ENCODE measurements around the gene RGL3.
A peak's percentile ranks its signal among the peaks of the same experiment; 100 is the strongest.

Gene RGL3

GRCh38 chr19:11375143-11375948 is 43.8 kb downstream of the RGL3 start:
- TF ChIP-seq POLR2A (IDR thresholded peaks at IDR 0.05; ENCODE audit: low read depth, low read length): peak; percentile 28; the same call in 1 of the 2 replicates
- peak; percentile 34; the same call in 1 of the 2 replicates for TF ChIP-seq TAF1 (IDR thresholded peaks at IDR 0.05; ENCODE audit: borderline replicate concordance, low read depth, low read length)
- TF ChIP-seq POLR2AphosphoS5 (IDR thresholded peaks at IDR 0.05; ENCODE audit: low read depth, low read length): no peak; the same call in 1 of the 2 replicates
- DNase-seq (ENCODE audit: insufficient read length) (no peak), FAIRE-seq (no peak)

GRCh38 chr19:11374433-11375142 is 44.5 kb downstream of the RGL3 start, which contains the start of gene SWSAP1:
TSS of gene SWSAP1 (plus strand) at chr19:11374666. CDS start at chr19:11374681, 15 bp downstream.
- DNase-seq (ENCODE audit: insufficient read length) (peak; percentile 97), FAIRE-seq (peak; percentile 99)
- TF ChIP-seq TAF1 (IDR thresholded peaks at IDR 0.05; ENCODE audit: borderline replicate concordance, low read depth, low read length): no peak
- TF ChIP-seq POLR2AphosphoS5 (IDR thresholded peaks at IDR 0.05; ENCODE audit: low read depth, low read length): peak; percentile 74; the same call in 1 of the 2 replicates
- TF ChIP-seq POLR2A (IDR thresholded peaks at IDR 0.05; ENCODE audit: low read depth, low read length): peak; percentile 80; the same call in 1 of the 2 replicates

GRCh38 chr19:11373885-11374432 is 45.2 kb downstream of the RGL3 start:
- DNase-seq (ENCODE audit: insufficient read length): no peak
- TF ChIP-seq POLR2A (IDR thresholded peaks at IDR 0.05; ENCODE audit: low read depth, low read length) (no peak), TAF1 (IDR thresholded peaks at IDR 0.05; ENCODE audit: borderline replicate concordance, low read depth, low read length) (no peak), POLR2AphosphoS5 (IDR thresholded peaks at IDR 0.05; ENCODE audit: low read depth, low read length) (no peak)
- no peak for FAIRE-seq

GRCh38 chr19:11373166-11373884 is 45.8 kb downstream of the RGL3 start:
- DNase-seq (ENCODE audit: insufficient read length) (peak; percentile 23), FAIRE-seq (peak; percentile 65)
- TF ChIP-seq TAF1 (IDR thresholded peaks at IDR 0.05; ENCODE audit: borderline replicate concordance, low read depth, low read length): no peak
- TF ChIP-seq POLR2AphosphoS5 (IDR thresholded peaks at IDR 0.05; ENCODE audit: low read depth, low read length): no peak
- no peak for TF ChIP-seq POLR2A (IDR thresholded peaks at IDR 0.05; ENCODE audit: low read depth, low read length)

- DNase-seq (ENCODE audit: insufficient read length) (no peak), FAIRE-seq (no peak)
These were observed 48.4 kb downstream of the RGL3 start for GRCh38 chr19:11370744-11371143.

GRCh38 chr19:11367528-11367927 is 51.6 kb downstream of the RGL3 start:
- no peak for FAIRE-seq
- no peak for TF ChIP-seq TAF1 (IDR thresholded peaks at IDR 0.05; ENCODE audit: borderline replicate concordance, low read depth, low read length)
- TF ChIP-seq POLR2AphosphoS5 (IDR thresholded peaks at IDR 0.05; ENCODE audit: low read depth, low read length): no peak
- TF ChIP-seq POLR2A (IDR thresholded peaks at IDR 0.05; ENCODE audit: low read depth, low read length): no peak
- no peak for DNase-seq (ENCODE audit: insufficient read length)

More at GRCh38 chr19:11370744-11371143, 48.4 kb downstream of the RGL3 start:
- TF ChIP-seq POLR2AphosphoS5 (IDR thresholded peaks at IDR 0.05; ENCODE audit: low read depth, low read length): no peak
- TF ChIP-seq POLR2A (IDR thresholded peaks at IDR 0.05; ENCODE audit: low read depth, low read length): no peak
- TF ChIP-seq TAF1 (IDR thresholded peaks at IDR 0.05; ENCODE audit: borderline replicate concordance, low read depth, low read length): no peak

- FAIRE-seq: no peak
- TF ChIP-seq POLR2AphosphoS5 (IDR thresholded peaks at IDR 0.05; ENCODE audit: low read depth, low read length): no peak
- TF ChIP-seq TAF1 (IDR thresholded peaks at IDR 0.05; ENCODE audit: borderline replicate concordance, low read depth, low read length): no peak
- no peak for DNase-seq (ENCODE audit: insufficient read length)
These were observed 53.5 kb downstream of the RGL3 start for GRCh38 chr19:11365557-11366117.

- FAIRE-seq: no peak
- no peak for DNase-seq (ENCODE audit: insufficient read length)
- TF ChIP-seq TAF1 (IDR thresholded peaks at IDR 0.05; ENCODE audit: borderline replicate concordance, low read depth, low read length): no peak
- TF ChIP-seq POLR2AphosphoS5 (IDR thresholded peaks at IDR 0.05; ENCODE audit: low read depth, low read length): no peak
- no peak for TF ChIP-seq POLR2A (IDR thresholded peaks at IDR 0.05; ENCODE audit: low read depth, low read length)
These were observed 54.2 kb downstream of the RGL3 start for GRCh38 chr19:11364935-11365334.

- no peak for FAIRE-seq
- DNase-seq (ENCODE audit: insufficient read length): no peak
- no peak for TF ChIP-seq POLR2AphosphoS5 (IDR thresholded peaks at IDR 0.05; ENCODE audit: low read depth, low read length)
- TF ChIP-seq POLR2A (IDR thresholded peaks at IDR 0.05; ENCODE audit: low read depth, low read length): no peak
- no peak for TF ChIP-seq TAF1 (IDR thresholded peaks at IDR 0.05; ENCODE audit: borderline replicate concordance, low read depth, low read length)
These were observed 54.7 kb downstream of the RGL3 start for GRCh38 chr19:11364296-11364904.

GRCh38 chr19:11363881-11364280 is 55.2 kb downstream of the RGL3 start:
- TF ChIP-seq POLR2A (IDR thresholded peaks at IDR 0.05; ENCODE audit: low read depth, low read length): no peak
- no peak for TF ChIP-seq POLR2AphosphoS5 (IDR thresholded peaks at IDR 0.05; ENCODE audit: low read depth, low read length)
- TF ChIP-seq TAF1 (IDR thresholded peaks at IDR 0.05; ENCODE audit: borderline replicate concordance, low read depth, low read length): no peak
- FAIRE-seq (no peak), DNase-seq (ENCODE audit: insufficient read length) (no peak)
